Measurements from ENCODE around the gene IAPP.

Gene IAPP

DNA sequence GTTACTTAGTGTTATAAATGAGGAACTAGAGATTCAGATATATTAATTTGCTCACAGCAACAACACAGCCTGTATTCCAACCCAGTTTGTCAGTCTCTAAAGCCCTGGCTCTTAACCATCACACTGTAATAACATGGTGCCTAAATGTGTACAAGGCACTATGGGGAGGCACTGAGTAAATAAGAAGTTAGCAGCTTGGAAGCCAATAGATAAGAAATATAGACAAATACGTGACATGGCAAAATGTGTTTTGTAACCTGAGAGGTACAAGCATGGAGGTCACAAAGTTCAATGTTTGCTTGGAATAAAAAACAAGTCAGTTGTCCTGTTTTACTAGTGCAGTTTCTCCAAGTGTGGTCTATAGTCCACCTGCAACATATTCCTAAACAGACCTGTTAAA lies 21.7 kb upstream of the IAPP start (continued):
- TF ChIP-seq ZNF549 (tag by site-specific recombination; IDR thresholded peaks at IDR 0.05) = no peak
- no peak for TF ChIP-seq ZNF426 (tag by site-specific recombination; IDR thresholded peaks at IDR 0.05)
- TF ChIP-seq BCL6B (tag by site-specific recombination; IDR thresholded peaks at IDR 0.05) = no peak
- no peak for TF ChIP-seq REPIN1 (tag by site-specific recombination; IDR thresholded peaks at IDR 0.05; ENCODE audit: low read depth)
- no peak for TF ChIP-seq ZFP41 (tag by site-specific recombination; IDR thresholded peaks at IDR 0.05; ENCODE audit: borderline replicate concordance)

DNA sequence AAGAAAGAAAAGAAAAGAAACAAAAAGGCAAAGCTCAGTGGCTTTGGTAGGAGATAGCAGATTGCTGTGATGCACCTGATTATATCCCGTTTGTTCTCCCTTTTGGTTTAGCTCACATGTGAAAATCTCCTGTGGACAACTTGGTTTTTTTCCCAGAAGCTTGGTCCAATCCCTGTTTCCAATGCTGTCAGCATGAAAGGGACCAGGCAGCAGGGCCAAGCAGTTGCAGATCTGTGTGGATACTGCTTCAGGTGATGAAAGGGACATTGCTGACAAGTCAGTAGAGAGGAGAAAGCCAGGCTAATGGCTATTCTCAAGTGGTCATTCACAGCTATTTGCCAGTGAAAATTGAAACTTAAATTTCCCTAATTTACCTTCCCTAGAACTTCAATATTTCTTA lies 19.2 kb upstream of the IAPP start:
- POLR2A ChIA-PET = no interaction called here
- CTCF ChIA-PET = interaction anchor here (0.6 kb wide), 1 partner anchor 30 kb away, joined by 4 read pairs; no protein-coding TSS in a partner anchor
- TF ChIP-seq ZNF510 (tag by site-specific recombination; IDR thresholded peaks at IDR 0.05; ENCODE audit: insufficient replicate concordance) (no peak), ZBTB11 (tag by site-specific recombination; conservative IDR thresholded peaks at IDR 0.05; ENCODE audit: low read depth) (no peak), FEZF1 (tag by site-specific recombination; IDR thresholded peaks at IDR 0.05) (no peak), ZNF791 (tag by site-specific recombination; IDR thresholded peaks at IDR 0.05) (no peak), ZNF10 (tag by site-specific recombination; IDR thresholded peaks at IDR 0.05) (no peak), ZBTB49 (tag by site-specific recombination; IDR thresholded peaks at IDR 0.05; ENCODE audit: low read depth) (no peak), ZEB2 (tag by site-specific recombination; IDR thresholded peaks at IDR 0.05) (no peak), TCF7L2 (IDR thresholded peaks at IDR 0.05; ENCODE audit: borderline replicate concordance, low read depth, low read length) (no peak)
- Histone ChIP-seq H3K4me3 (ENCODE audit: low read depth, low read length) (no peak overlapping the region), H3K4me1 (ENCODE audit: control insufficient read depth, insufficient read depth, low read length) (no peaks in the 10 kb centered on the region), H3K27ac (ENCODE audit: extremely low read depth, low read depth, low read length) (no peak overlapping the region), H3K9me3 (ENCODE audit: control insufficient read depth, insufficient read depth, low read depth, low read length) (no peaks in the 10 kb centered on the region), H3K36me3 (ENCODE audit: control insufficient read depth in 2 of 2, insufficient read depth in 1 of 2, low read length in 2 of 2) (no peaks in the 10 kb centered on the region)

DNA sequence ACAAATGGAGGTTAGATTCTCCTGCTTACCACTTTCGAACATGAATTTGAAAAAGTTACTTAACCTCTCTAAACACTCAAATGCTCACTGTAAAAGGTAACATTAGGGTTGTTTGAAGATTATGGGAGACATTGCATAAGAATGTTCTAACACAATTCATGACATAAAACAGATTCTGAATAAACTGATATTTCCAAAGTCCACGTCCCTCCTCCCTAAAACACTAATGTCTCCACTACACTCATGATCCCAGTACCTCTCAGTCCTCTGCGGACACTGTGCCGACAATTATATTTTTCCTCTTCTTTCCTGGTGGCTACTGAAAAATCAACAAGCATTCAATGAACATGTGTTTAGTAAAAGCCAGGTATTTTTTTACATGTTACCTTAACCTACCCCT lies 18.8 kb upstream of the IAPP start:
- no peaks in the 10 kb centered on the region for H3K36me3 ChIP-seq (ENCODE audit: control insufficient read depth in 2 of 2, insufficient read depth in 1 of 2, low read length in 2 of 2)
- POLR2A ChIA-PET = no interaction called here
- CTCF ChIA-PET = interaction anchor here (0.6 kb wide), 1 partner anchor 31 kb away, joined by 4 read pairs; no protein-coding TSS in a partner anchor
- TF ChIP-seq ZNF184 (tag by site-specific recombination; IDR thresholded peaks at IDR 0.05) (no peak), ZNF202 (tag by site-specific recombination; IDR thresholded peaks at IDR 0.05; ENCODE audit: borderline replicate concordance) (no peak), ZBTB49 (tag by site-specific recombination; IDR thresholded peaks at IDR 0.05; ENCODE audit: low read depth) (no peak), ZBTB1 (tag by site-specific recombination; IDR thresholded peaks at IDR 0.05) (no peak), KLF10 (tag by site-specific recombination; IDR thresholded peaks at IDR 0.05) (no peak), ZNF423 (tag by site-specific recombination; IDR thresholded peaks at IDR 0.05) (no peak), ZXDB (tag by site-specific recombination; IDR thresholded peaks at IDR 0.05) (no peak), KLF7 (tag by site-specific recombination; IDR thresholded peaks at IDR 0.05; ENCODE audit: borderline replicate concordance) (no peak), GLIS1 (tag by site-specific recombination; IDR thresholded peaks at IDR 0.05) (no peak), ZNF837 (tag by site-specific recombination; IDR thresholded peaks at IDR 0.05) (no peak)
- TF ChIP-seq, protein P1, sequence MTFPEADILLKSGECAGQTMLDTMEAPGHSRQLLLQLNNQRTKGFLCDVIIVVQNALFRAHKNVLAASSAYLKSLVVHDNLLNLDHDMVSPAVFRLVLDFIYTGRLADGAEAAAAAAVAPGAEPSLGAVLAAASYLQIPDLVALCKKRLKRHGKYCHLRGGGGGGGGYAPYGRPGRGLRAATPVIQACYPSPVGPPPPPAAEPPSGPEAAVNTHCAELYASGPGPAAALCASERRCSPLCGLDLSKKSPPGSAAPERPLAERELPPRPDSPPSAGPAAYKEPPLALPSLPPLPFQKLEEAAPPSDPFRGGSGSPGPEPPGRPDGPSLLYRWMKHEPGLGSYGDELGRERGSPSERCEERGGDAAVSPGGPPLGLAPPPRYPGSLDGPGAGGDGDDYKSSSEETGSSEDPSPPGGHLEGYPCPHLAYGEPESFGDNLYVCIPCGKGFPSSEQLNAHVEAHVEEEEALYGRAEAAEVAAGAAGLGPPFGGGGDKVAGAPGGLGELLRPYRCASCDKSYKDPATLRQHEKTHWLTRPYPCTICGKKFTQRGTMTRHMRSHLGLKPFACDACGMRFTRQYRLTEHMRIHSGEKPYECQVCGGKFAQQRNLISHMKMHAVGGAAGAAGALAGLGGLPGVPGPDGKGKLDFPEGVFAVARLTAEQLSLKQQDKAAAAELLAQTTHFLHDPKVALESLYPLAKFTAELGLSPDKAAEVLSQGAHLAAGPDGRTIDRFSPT (tag by site-specific recombination; IDR thresholded peaks at IDR 0.05) = no peak

More for the DNA sequence above, 18.8 kb upstream of the IAPP start:
- no peak overlapping the region for H3K27ac ChIP-seq (ENCODE audit: extremely low read depth, low read depth, low read length)
- H3K4me3 ChIP-seq (ENCODE audit: low read depth, low read length) = no peak overlapping the region
- H3K4me1 ChIP-seq (ENCODE audit: control insufficient read depth, insufficient read depth, low read length) = no peaks in the 10 kb centered on the region
- H3K9me3 ChIP-seq (ENCODE audit: control insufficient read depth, insufficient read depth, low read depth, low read length) = no peaks in the 10 kb centered on the region
